Activated B cell treated with CpG ODN at 0.5 μM for 24 hours (primary cell): ENCODE measurements around the gene OR6N2. TPM values are rescaled to one million over a fixed set of nuclear protein-coding genes. Genes with fewer than 3 reads are reported as not detected.
A peak's percentile ranks its signal among the peaks of the same experiment; 100 is the strongest.

Experiments
- ATAC-seq: fragments of 200-7000 bp; cut with Tn5 transposase; one replicate; pipeline ENCODE4 v1.10.0; 2021; ENCODE audit warnings: low read depth, mild to moderate bottlenecking, moderate library complexity
- CTCF ChIA-PET: fragments of 350-600 bp; sonication (Branson Sonifier 250); formaldehyde crosslinking; loops from one replicate; lab custom pipeline; 2021; ENCODE audit warnings: antibody characterized with exemption; lab: Charles Lee
- POLR2A ChIA-PET: fragments of 350-600 bp; sonication (Branson Sonifier 250); formaldehyde crosslinking; loops from one replicate; lab custom pipeline; 2021; ENCODE audit warnings: antibody characterized with exemption; lab: Charles Lee
- DNase-seq: peaks from one replicate; pipeline ENCODE4 v3.0.0; 2022
- H3K27ac Mint-ChIP-seq: one replicate; pipeline ENCODE4 v1.8.0; 2020; ENCODE audit warnings: mixed read lengths
- H3K27me3 Mint-ChIP-seq: one replicate; pipeline ENCODE4 v1.8.0; 2021; ENCODE audit warnings: mixed read lengths
- H3K36me3 Mint-ChIP-seq: one replicate; pipeline ENCODE4 v1.8.0; 2021; ENCODE audit warnings: low read depth, mixed read lengths
- H3K4me1 Mint-ChIP-seq: one replicate; pipeline ENCODE4 v1.8.0; 2021; ENCODE audit warnings: mixed read lengths
- H3K4me3 Mint-ChIP-seq: one replicate; pipeline ENCODE4 v1.8.0; 2020; ENCODE audit warnings: mild to moderate bottlenecking, mixed read lengths
- H3K9me3 Mint-ChIP-seq: one replicate; pipeline ENCODE4 v1.8.0; 2020; ENCODE audit warnings: mixed read lengths
- CTCF ChIP-seq: fragments of 200-600 bp; IDR thresholded peaks from one replicate; pipeline ENCODE4 v1.8.0; 2022; ENCODE audit warnings: antibody characterized with exemption, mild to moderate bottlenecking
- intact Hi-C: fragments of 100-400 bp; cut with micrococcal nuclease; formaldehyde crosslinking; loops from one replicate; pipeline ENCODE4 v1.15.1; 2024
- total RNA-seq: library from RNA; stranded (reverse); gene quantifications from 2 replicates; pipeline ENCODE4 v1.2.3, GENCODE V29; 2022

The OR6N2 gene
- total RNA-seq, 1 donor from 2014 or later: not detected

DNA sequence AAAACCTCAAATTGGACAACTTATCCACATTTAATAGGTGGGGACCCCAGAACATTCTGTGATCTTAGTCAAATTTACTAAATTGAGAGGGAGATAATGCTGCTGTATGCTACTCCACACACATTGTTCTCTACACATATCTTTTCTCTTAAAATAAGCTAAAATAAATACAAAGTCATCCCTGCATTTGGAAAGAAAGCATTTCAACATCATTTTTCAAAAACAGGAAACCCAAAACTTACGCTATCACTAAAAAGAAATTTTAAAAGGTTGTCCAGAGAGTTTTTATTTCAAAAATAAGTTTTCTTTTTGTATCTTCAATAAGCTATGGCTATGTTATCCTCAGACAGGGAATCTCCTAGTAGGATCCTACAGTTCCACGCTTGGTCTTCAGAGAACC, 19.5 kb upstream of the OR6N2 start:
- no peak for TF ChIP-seq CTCF
- ChIA-PET POLR2A (no interaction called here), CTCF (no interaction called here)
- ATAC-seq (no peak), DNase-seq (no peak)
- Mint-ChIP-seq H3K4me1 (no peaks in the 10 kb centered on the region), H3K27ac (no peak overlapping the region), H3K9me3 (no peaks in the 10 kb centered on the region), H3K36me3 (no peaks in the 10 kb centered on the region), H3K4me3 (no peak overlapping the region), H3K27me3 (peaks cover 9% of the 10 kb centered on the region)
- intact Hi-C loops: no loop called here

DNA sequence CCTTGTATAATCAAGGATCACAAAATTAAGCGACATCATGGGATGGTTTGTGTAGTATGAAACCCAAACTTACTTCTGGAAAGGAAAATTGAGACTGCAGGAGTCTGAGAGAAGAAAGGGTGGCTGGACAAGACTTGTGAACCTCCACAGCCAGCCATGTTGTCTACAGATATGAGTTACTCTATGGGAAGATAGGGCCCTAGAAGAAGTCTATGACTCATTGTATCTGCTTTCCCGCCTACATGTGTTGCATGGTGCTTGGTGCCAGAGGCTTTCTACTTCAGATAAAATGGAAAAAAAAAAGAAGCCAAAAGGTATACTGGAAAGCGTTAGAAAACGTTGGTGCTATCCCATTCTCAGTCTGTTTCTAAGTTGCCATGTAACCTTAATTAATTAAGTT, 18.7 kb upstream of the OR6N2 start:
- DNase-seq (no peak), ATAC-seq (no peak)
- no peak overlapping the region for H3K4me3 Mint-ChIP-seq
- no peaks in the 10 kb centered on the region for H3K4me1 Mint-ChIP-seq
- H3K27ac Mint-ChIP-seq: no peak overlapping the region
- no peaks in the 10 kb centered on the region for H3K9me3 Mint-ChIP-seq
- CTCF ChIA-PET: no interaction called here
- intact Hi-C loops: no loop called here
- no peaks in the 10 kb centered on the region for H3K36me3 Mint-ChIP-seq
- H3K27me3 Mint-ChIP-seq: peaks cover 9% of the 10 kb centered on the region
- no peak for TF ChIP-seq CTCF
- POLR2A ChIA-PET: no interaction called here

- no peaks in the 10 kb centered on the region for H3K9me3 Mint-ChIP-seq
- H3K27ac Mint-ChIP-seq: no peak overlapping the region
- ChIA-PET CTCF (no interaction called here), POLR2A (no interaction called here)
- TF ChIP-seq CTCF: no peak
- no peak overlapping the region for H3K4me3 Mint-ChIP-seq
- no peaks in the 10 kb centered on the region for H3K36me3 Mint-ChIP-seq
- ATAC-seq (no peak), DNase-seq (no peak)
- intact Hi-C loops: loop anchor here (1.0 kb wide), 1 partner anchor 200 kb away; no protein-coding TSS in a partner anchor
- peaks cover 7% of the 10 kb centered on the region for H3K27me3 Mint-ChIP-seq
- H3K4me1 Mint-ChIP-seq: no peaks in the 10 kb centered on the region
Observed at GRCh38 chr1:158798531-158798930, 17.5 kb upstream of the OR6N2 start.

- Mint-ChIP-seq H3K27ac (no peak overlapping the region), H3K27me3 (peaks cover 7% of the 10 kb centered on the region), H3K4me3 (no peak overlapping the region), H3K36me3 (no peaks in the 10 kb centered on the region), H3K9me3 (no peaks in the 10 kb centered on the region), H3K4me1 (no peaks in the 10 kb centered on the region)
- TF ChIP-seq CTCF: no peak
- POLR2A ChIA-PET: no interaction called here
- ATAC-seq (no peak), DNase-seq (no peak)
- intact Hi-C loops: no loop called here
- CTCF ChIA-PET: interaction anchor here (1.0 to 2.7 kb wide), 4 partner anchors 23 to 282 kb away, joined by 3 to 16 read pairs (median 6); partner anchors contain the start of gene AIM2
Observed at GRCh38 chr1:158794247-158794646, 13.2 kb upstream of the OR6N2 start.

- POLR2A ChIA-PET: no interaction called here
- Mint-ChIP-seq H3K36me3 (no peaks in the 10 kb centered on the region), H3K9me3 (no peaks in the 10 kb centered on the region), H3K27ac (no peak overlapping the region), H3K4me3 (no peak overlapping the region), H3K4me1 (no peaks in the 10 kb centered on the region), H3K27me3 (peaks cover 6% of the 10 kb centered on the region)
- TF ChIP-seq CTCF: no peak
- ATAC-seq: peak; percentile 37
- DNase-seq: no peak
- intact Hi-C loops: loop anchor here (1.0 kb wide), 2 partner anchors 205 to 279 kb away; no protein-coding TSS in a partner anchor
- CTCF ChIA-PET: interaction anchor here (1.0 to 2.7 kb wide), 4 partner anchors 23 to 283 kb away, joined by 3 to 16 read pairs (median 6); partner anchors contain the start of gene AIM2
Observed at GRCh38 chr1:158793604-158794003, 12.6 kb upstream of the OR6N2 start.
